Gastrocnemius medialis (tissue), 4 donors: ENCODE data around the gene CRIP3. TPM values are rescaled to one million over a fixed set of nuclear protein-coding genes. Genes with fewer than 3 reads are reported as not detected.
A peak's percentile ranks its signal among the peaks of the same experiment; 100 is the strongest.

ENCODE experiments used
- ATAC-seq, 2 donors: fragments of 150-250 bp; one replicate each; pipeline ENCODE4 v1.9.1; 2016
- DNase-seq, 2 donors: peaks; one replicate each; pipeline ENCODE4 v3.0.0-alpha.2; 2019
- H3K27ac ChIP-seq, 4 donors: fragments of 200-600 bp; sonication (generic); 1 replicate in 1 of 4; 2 replicates in 3 of 4; pipeline ENCODE4 v1.5.1; 2016 to 2018; ENCODE audit warnings: mild to moderate bottlenecking in 2 of 4, moderate library complexity in 1 of 4
- H3K27me3 ChIP-seq, 3 donors: fragments of 200-600 bp; sonication (generic) in 2 of 3; 1 replicate in 1 of 3; 2 replicates in 2 of 3; pipeline versions ENCODE4 v1.5.1 to v1.6.0; 2016 to 2019; ENCODE audit warnings: mild to moderate bottlenecking in 1 of 3, moderate library complexity in 1 of 3
- H3K36me3 ChIP-seq, 2 donors: fragments of 200-600 bp; sonication (generic) in 1 of 2; one replicate each; pipeline ENCODE4 v1.5.1; 2017 to 2018
- H3K4me1 ChIP-seq, 2 donors: fragments of 200-600 bp; sonication (generic) in 1 of 2; one replicate each; pipeline ENCODE4 v1.5.1; 2016 to 2017; ENCODE audit warnings: mild to moderate bottlenecking in 2 of 2
- H3K4me3 ChIP-seq, 4 donors: fragments of 200-600 bp; sonication (generic) in 3 of 4; 1 replicate in 1 of 4; 2 replicates in 3 of 4; pipeline ENCODE4 v1.5.1; 2016 to 2019; ENCODE audit warnings: mild to moderate bottlenecking in 2 of 4
- H3K9me3 ChIP-seq, 3 donors: fragments of 200-600 bp; sonication (generic) in 2 of 3; 1 replicate in 1 of 3; 2 replicates in 2 of 3; pipeline ENCODE4 v1.5.1; 2016 to 2019
- CTCF ChIP-seq, 5 experiments: fragments of 450-650 bp in 3 of 5; fragments of 200-600 bp in 2 of 5; sonication (generic) in 2 of 5; IDR thresholded peaks in 4 of 5; conservative IDR thresholded peaks in 1 of 5; 1 replicate in 4 of 5; 2 replicates in 1 of 5; pipeline ENCODE4 v1.5.1; 2016 to 2019; ENCODE audit warnings: antibody characterized with exemption in 5 of 5, mild to moderate bottlenecking in 3 of 5, moderate library complexity in 3 of 5
- POLR2A ChIP-seq, 2 donors: fragments of 450-650 bp; IDR thresholded peaks; one replicate each; pipeline ENCODE4 v1.6.1; 2017; ENCODE audit warnings: antibody characterized with exemption in 2 of 2, mild to moderate bottlenecking in 2 of 2, moderate library complexity in 2 of 2
- in situ Hi-C, 4 donors: fragments of 200-750 bp; cut with MboI; loops; one replicate each; pipeline versions ENCODE4 v1.15.0 to v1.8.0; 2017; ENCODE audit warnings: low sequenced_read_pairs in 4 of 4
- intact Hi-C: fragments of 100-400 bp; cut with DNase I; formaldehyde crosslinking; loops from one replicate; pipeline ENCODE4 v1.15.1; 2023; ENCODE audit warnings: low total_unique reads
- total RNA-seq, 4 donors: library from RNA; depleted of rRNA; stranded (reverse); fragments of >200 nt; gene quantifications; one replicate each; pipeline versions ENCODE4 v1.1.0 to v1.2.3, GENCODE V29; 2016

The CRIP3 gene
- total RNA-seq, 4 donors from 2014 or later: 0.68 TPM; not detected in 3

GRCh38 chr6:43277643-43278523, 30.7 kb downstream of the CRIP3 start:
- H3K27me3 ChIP-seq: peaks cover 21 to 34% (median 30%) of the 10 kb centered on the region in 3 donors
- DNase-seq (no peak), ATAC-seq (no peak)
- intact Hi-C loops (no loop called here), in situ Hi-C loops (no loop called here)
- TF ChIP-seq POLR2A (IDR thresholded peaks at IDR 0.05) (no peak), CTCF (IDR thresholded peaks at IDR 0.05 in 4 of 5, conservative IDR thresholded peaks at IDR 0.05 in 1 of 5) (no peak)
- no peak overlapping the region for H3K4me3 ChIP-seq
- H3K27ac ChIP-seq: no peak overlapping the region
- no peaks in the 10 kb centered on the region for H3K36me3 ChIP-seq
- H3K4me1 ChIP-seq: peaks cover 0 to 5% of the 10 kb centered on the region in 2 donors
- no peaks in the 10 kb centered on the region for H3K9me3 ChIP-seq

GRCh38 chr6:43277306-43277642, 31.4 kb downstream of the CRIP3 start:
- Histone ChIP-seq H3K4me3 (no peak overlapping the region), H3K4me1 (peaks cover 0 to 5% of the 10 kb centered on the region in 2 donors), H3K27me3 (peaks cover 21 to 32% (median 30%) of the 10 kb centered on the region in 3 donors), H3K9me3 (no peaks in the 10 kb centered on the region), H3K36me3 (no peaks in the 10 kb centered on the region), H3K27ac (no peak overlapping the region)
- no peak for ATAC-seq
- TF ChIP-seq POLR2A (IDR thresholded peaks at IDR 0.05) (no peak), CTCF (IDR thresholded peaks at IDR 0.05 in 4 of 5, conservative IDR thresholded peaks at IDR 0.05 in 1 of 5) (no peak)
- DNase-seq: no peak
- intact Hi-C loops: no loop called here
- in situ Hi-C loops: no loop called here

- no peak for TF ChIP-seq POLR2A (IDR thresholded peaks at IDR 0.05)
- no peak for TF ChIP-seq CTCF (IDR thresholded peaks at IDR 0.05 in 4 of 5, conservative IDR thresholded peaks at IDR 0.05 in 1 of 5)
- peaks cover 24 to 32% (median 30%) of the 10 kb centered on the region in 3 donors for H3K27me3 ChIP-seq
These were observed 31.9 kb downstream of the CRIP3 start for GRCh38 chr6:43276577-43277305.

GRCh38 chr6:43275801-43276576, 32.6 kb downstream of the CRIP3 start:
- ATAC-seq (no peak), DNase-seq (no peak)
- in situ Hi-C loops: no loop called here
- Histone ChIP-seq H3K9me3 (no peaks in the 10 kb centered on the region), H3K27ac (no peak overlapping the region), H3K4me1 (peaks cover 0 to 5% of the 10 kb centered on the region in 2 donors), H3K27me3 (peaks cover 24 to 32% (median 30%) of the 10 kb centered on the region in 3 donors), H3K36me3 (no peaks in the 10 kb centered on the region), H3K4me3 (peak overlapping the region; percentile 41 to 54 (median 50))
- TF ChIP-seq CTCF (IDR thresholded peaks at IDR 0.05 in 4 of 5, conservative IDR thresholded peaks at IDR 0.05 in 1 of 5) (no peak), POLR2A (IDR thresholded peaks at IDR 0.05) (no peak)
- intact Hi-C loops: no loop called here

More at GRCh38 chr6:43276577-43277305, 31.9 kb downstream of the CRIP3 start:
- Histone ChIP-seq H3K4me3 (no peak overlapping the region), H3K4me1 (peaks cover 0 to 5% of the 10 kb centered on the region in 2 donors), H3K27ac (no peak overlapping the region), H3K36me3 (no peaks in the 10 kb centered on the region), H3K9me3 (no peaks in the 10 kb centered on the region)
- ATAC-seq: no peak
- intact Hi-C loops (no loop called here), in situ Hi-C loops (no loop called here)
- DNase-seq: no peak
